Colonic mucosa (tissue), 4 donors: Measurements from ENCODE around the gene TMEM9. TPM values are rescaled to one million over a fixed set of nuclear protein-coding genes. Genes with fewer than 3 reads are reported as not detected.

Experiments used
- DNase-seq: peaks from one replicate; pipeline ENCODE4 v3.0.0-alpha.2; 2020
- H3K27ac ChIP-seq: fragments of 200-600 bp; one replicate; pipeline ENCODE4 v1.8.0; 2021
- H3K27me3 ChIP-seq: fragments of 200-600 bp; one replicate; pipeline ENCODE4 v1.8.0; 2021
- H3K36me3 ChIP-seq: fragments of 200-600 bp; one replicate; pipeline ENCODE4 v1.8.0; 2021
- H3K4me1 ChIP-seq: fragments of 200-600 bp; one replicate; pipeline ENCODE4 v1.8.0; 2021; ENCODE audit warnings: mild to moderate bottlenecking
- H3K4me3 ChIP-seq: fragments of 200-600 bp; one replicate; pipeline ENCODE4 v1.8.0; 2021
- H3K9ac ChIP-seq, 2 donors: one replicate each; pipeline ENCODE4 v1.7.0; 2013; ENCODE audit warnings: control low read depth in 2 of 2, low read depth in 2 of 2, low read length in 2 of 2
- H3K9me3 ChIP-seq: fragments of 200-600 bp; one replicate; pipeline ENCODE4 v1.8.0; 2021
- CTCF ChIP-seq: fragments of 200-600 bp; IDR thresholded peaks from one replicate; pipeline ENCODE4 v1.8.0; 2022; ENCODE audit warnings: antibody characterized with exemption, mild to moderate bottlenecking
- intact Hi-C: fragments of 100-400 bp; cut with DNase I; formaldehyde crosslinking; loops from one replicate; pipeline ENCODE4 v1.14.1; 2022
- total RNA-seq, 2 donors: library from RNA; stranded (reverse); fragmentation: NEBNext Ultra II Directional in 1 of 2; extraction: Animal tissue kit (Norgen Biotek cat#: 25700) in 1 of 2; gene quantifications; one replicate each; pipeline ENCODE4 v1.2.1, GENCODE V29; 2021
- donor health status: healthy.
- donor health status: DM: no; HTN: no; CAD: no.
- donor health status: DM: no; HTN: no; CAD: no.

TMEM9 gene
- total RNA-seq, 2 donors from 2014 or later = 35.4 to 38.2 TPM

- no peak overlapping the region for H3K27ac ChIP-seq
- TF ChIP-seq CTCF = no peak
- no peaks in the 10 kb centered on the region for H3K9me3 ChIP-seq
- H3K36me3 ChIP-seq = no peaks in the 10 kb centered on the region
- H3K4me3 ChIP-seq = no peak overlapping the region
- no peaks in the 10 kb centered on the region for H3K4me1 ChIP-seq
- H3K9ac ChIP-seq = no peak overlapping the region
- intact Hi-C loops = no loop called here
- H3K27me3 ChIP-seq = no peaks in the 10 kb centered on the region
- DNase-seq = no peak
These were observed 63.7 kb downstream of the TMEM9 start for GRCh38 chr1:201090541-201090940.

GRCh38 chr1:201089596-201089995, 64.7 kb downstream of the TMEM9 start:
- intact Hi-C loops = no loop called here
- no peaks in the 10 kb centered on the region for H3K4me1 ChIP-seq
- H3K27me3 ChIP-seq = no peaks in the 10 kb centered on the region
- H3K9me3 ChIP-seq = no peaks in the 10 kb centered on the region
- no peaks in the 10 kb centered on the region for H3K36me3 ChIP-seq
- no peak overlapping the region for H3K9ac ChIP-seq
- H3K4me3 ChIP-seq = no peak overlapping the region
- H3K27ac ChIP-seq = no peak overlapping the region
- DNase-seq = no peak
- TF ChIP-seq CTCF = no peak

- no peak for TF ChIP-seq CTCF
- intact Hi-C loops = no loop called here
- Histone ChIP-seq H3K9me3 (no peaks in the 10 kb centered on the region), H3K27me3 (no peaks in the 10 kb centered on the region), H3K4me1 (no peaks in the 10 kb centered on the region), H3K4me3 (no peak overlapping the region), H3K9ac (no peak overlapping the region), H3K27ac (no peak overlapping the region), H3K36me3 (no peaks in the 10 kb centered on the region)
- no peak for DNase-seq
These were observed 65.3 kb downstream of the TMEM9 start for GRCh38 chr1:201088901-201089525.

- no peak for DNase-seq
- H3K36me3 ChIP-seq = no peaks in the 10 kb centered on the region
- H3K9me3 ChIP-seq = no peaks in the 10 kb centered on the region
- no peak overlapping the region for H3K9ac ChIP-seq
- H3K27me3 ChIP-seq = no peaks in the 10 kb centered on the region
- intact Hi-C loops = no loop called here
- no peak overlapping the region for H3K4me3 ChIP-seq
- no peak overlapping the region for H3K27ac ChIP-seq
- TF ChIP-seq CTCF = no peak
- no peaks in the 10 kb centered on the region for H3K4me1 ChIP-seq
These were observed 65.9 kb downstream of the TMEM9 start for GRCh38 chr1:201088395-201088794.

- Histone ChIP-seq H3K4me3 (no peak overlapping the region), H3K9ac (no peak overlapping the region), H3K4me1 (no peaks in the 10 kb centered on the region), H3K9me3 (no peaks in the 10 kb centered on the region), H3K27me3 (no peaks in the 10 kb centered on the region), H3K27ac (no peak overlapping the region), H3K36me3 (no peaks in the 10 kb centered on the region)
- peak; percentile 60 for TF ChIP-seq CTCF
- DNase-seq = peak; percentile 59
- intact Hi-C loops = no loop called here
These were observed 68.2 kb downstream of the TMEM9 start for GRCh38 chr1:201085902-201086735.

Other genes starting within 250 kb of the TMEM9 start
- 10 to 100 TPM in 1 of 2 donors, 1 to 10 TPM in 1; 3.1 to 10.4 TPM for gene KIF21B, start 130.8 kb downstream of the TMEM9 start, total RNA-seq
- not detected for gene CACNA1S, start 42.0 kb downstream of the TMEM9 start, total RNA-seq
- gene ASCL5, start 27.3 kb downstream of the TMEM9 start, total RNA-seq = not detected
- under 1 TPM; 0.12 to 0.16 TPM for gene IGFN1, start 36.4 kb upstream of the TMEM9 start, total RNA-seq
- gene PKP1, start 129.0 kb upstream of the TMEM9 start, total RNA-seq = under 1 TPM; 0.54 to 0.74 TPM
- gene TNNT2, start 223.2 kb upstream of the TMEM9 start, total RNA-seq = 1 to 10 TPM; 2.4 to 4.2 TPM
- 100 to 1,000 TPM; 160 to 280 TPM for gene LAD1, start 244.8 kb upstream of the TMEM9 start, total RNA-seq